Measurements from ENCODE around the gene PHLDB3. TPM values are rescaled to one million over a fixed set of nuclear protein-coding genes. Genes with fewer than 3 reads are reported as not detected.
A peak's percentile ranks its signal among the peaks of the same experiment; 100 is the strongest.

PHLDB3 gene
- total and polyA plus RNA-seq, 2 of the 4 experiments (the other 2 are of a cell fraction): 2.9 to 10.6 TPM

GRCh38 chr19:43425567-43426392 is 78.8 kb downstream of the PHLDB3 start:
- Histone ChIP-seq H2BK120ac (ENCODE audit: low read depth, low read length) (no peak overlapping the region), H2AFZ (replicated peaks; ENCODE audit: low read length, poor library complexity) (no peak overlapping the region), H3K14ac (replicated peaks; ENCODE audit: low read depth, low read length) (no peak overlapping the region), H3K4me1 (ENCODE audit: control insufficient read depth, insufficient read depth, low read length) (no peaks in the 10 kb centered on the region), H3K27me3 (ENCODE audit: control insufficient read depth, insufficient read depth, low read length) (peaks cover 5% of the 10 kb centered on the region), H3K4ac (ENCODE audit: low read depth, low read length) (no peak overlapping the region), H3K4me2 (ENCODE audit: low read depth, low read length) (no peak overlapping the region), H4K5ac (ENCODE audit: low read depth, low read length) (no peak overlapping the region), H4K20me1 (ENCODE audit: insufficient read depth, low read length) (no peaks in the 10 kb centered on the region), H3K9ac (ENCODE audit: low read depth, low read length) (no peak overlapping the region), H3K56ac (ENCODE audit: extremely low read depth, insufficient read depth, low read length) (no peak overlapping the region), H3K79me1 (ENCODE audit: low read depth in 1 of 2, low read length in 2 of 2) (no peaks in the 10 kb centered on the region), H3K4me3 (ENCODE audit: insufficient read depth, low read depth, low read length) (no peak overlapping the region), H4K8ac (ENCODE audit: low read depth in 2 of 2, low read length in 2 of 2) (no peak overlapping the region; a peak in 1 of 4 replicates), H3K18ac (ENCODE audit: low read depth, low read length) (no peak overlapping the region), H3K23ac (ENCODE audit: low read depth, low read length) (no peak overlapping the region), H2AK5ac (ENCODE audit: low read depth, low read length) (no peak overlapping the region), H2BK20ac (ENCODE audit: low read depth, low read length) (no peak overlapping the region), H2AK9ac (replicated peaks; ENCODE audit: low read depth, low read length, poor library complexity) (no peak overlapping the region), H2BK5ac (ENCODE audit: low read depth, low read length, poor library complexity, severe bottlenecking) (no peak overlapping the region), H3K9me1 (ENCODE audit: insufficient read depth, low read length) (no peaks in the 10 kb centered on the region), H2BK15ac (ENCODE audit: low read depth, low read length) (no peak overlapping the region), H3K27ac (ENCODE audit: insufficient read depth, low read length) (no peak overlapping the region), H4K91ac (ENCODE audit: insufficient read depth, low read depth, low read length) (no peak overlapping the region), H3K36me3 (ENCODE audit: control insufficient read depth, insufficient read depth, low read length) (no peaks in the 10 kb centered on the region), H3K9me3 (ENCODE audit: control insufficient read depth, insufficient read depth, low read length) (no peaks in the 10 kb centered on the region)
- peak; percentile 51 for TF ChIP-seq CTCF (conservative IDR thresholded peaks at IDR 0.05; ENCODE audit: low read depth, low read length)
- no peak for TF ChIP-seq RFX5 (IDR thresholded peaks at IDR 0.05; ENCODE audit: low read depth, low read length)
- peak; percentile 42 for TF ChIP-seq RAD21 (IDR thresholded peaks at IDR 0.05; ENCODE audit: low read length)
- no peak for TF ChIP-seq MAZ (IDR thresholded peaks at IDR 0.05; ENCODE audit: borderline replicate concordance, low read depth, low read length)
- TF ChIP-seq MXI1 (IDR thresholded peaks at IDR 0.05; ENCODE audit: borderline replicate concordance, low read depth, low read length): no peak
- no peak for TF ChIP-seq SMC3 (IDR thresholded peaks at IDR 0.05; ENCODE audit: low read depth, low read length)
- TF ChIP-seq CEBPB (IDR thresholded peaks at IDR 0.05; ENCODE audit: low read depth, low read length): no peak
- intact Hi-C loops (cut with micrococcal nuclease): loop anchor here (2.0 to 10.0 kb wide), 2 partner anchors 151 to 321 kb away; no protein-coding TSS in a partner anchor
- in situ Hi-C loops (cut with MboI; ENCODE audit: low sequenced_read_pairs): loop anchor here (10.0 kb wide), 1 partner anchor 321 kb away; no protein-coding TSS in a partner anchor
- WGBS, 2 experiments (ENCODE audit: extremely low coverage in 2 of 2, insufficient read length in 1 of 2): 8% methylated on average over 6 of the region's 8 CpGs; no CpG with 5 or more reads in 1 of the 2 experiments
- CTCF ChIA-PET: interaction anchor here (0.5 to 1.7 kb wide), 8 partner anchors 9 to 329 kb away, joined by 3 to 6 read pairs (median 3); no protein-coding TSS in a partner anchor
- dilution Hi-C loops (cut with HindIII; ENCODE audit: low sequenced_read_pairs, unreplicated experiment): no loop called here
- POLR2A ChIA-PET (ENCODE audit: unreplicated experiment): interaction anchor here (0.6 kb wide), 1 partner anchor 776 kb away, joined by 3 read pairs; no protein-coding TSS in a partner anchor
- DNase-seq (peak; percentile 18), ATAC-seq (ENCODE audit: low read depth) (peak; percentile 79)
- no TSS peak for BruUV-seq (replicated peaks)
